GM19324 (cell line): ENCODE data around the gene PRKN.

Experiments used
- ATAC-seq: cut with Tn5 transposase; IDR thresholded peaks from one replicate; pipeline ENCODE4 v1.9.1; 2021; ENCODE audit warnings: mild to moderate bottlenecking, moderate library complexity; ENCODE audit not compliant: unreplicated experiment, low FRiP score

The PRKN gene

GRCh38 chr6:161299726-161300125 is 1427.8 kb downstream of the PRKN start:
- ATAC-seq, result no peak
